Hepatocyte (in vitro differentiated cells): ENCODE data around the gene AP3B2. TPM values are rescaled to one million over a fixed set of nuclear protein-coding genes. Genes with fewer than 3 reads are reported as not detected.

ENCODE experiments used
- DNase-seq: peaks from one replicate; pipeline ENCODE4 v3.0.0-alpha.2; 2016; ENCODE audit warnings: low spot score
- H2AFZ ChIP-seq: fragments of 200-600 bp; sonication (generic); 2 replicates; pipeline ENCODE4 v1.6.0; 2016; ENCODE audit warnings: antibody characterized with exemption, mild to moderate bottlenecking
- H3K27ac ChIP-seq: fragments of 200-600 bp; sonication (generic); 2 replicates; pipeline ENCODE4 v1.5.1; 2016; ENCODE audit warnings: mild to moderate bottlenecking
- H3K27me3 ChIP-seq: fragments of 200-600 bp; sonication (generic); 2 replicates; pipeline ENCODE4 v1.6.1; 2016
- H3K36me3 ChIP-seq: fragments of 200-600 bp; sonication (generic); replicated peaks from 2 replicates; pipeline ENCODE4 v1.5.1; 2016; ENCODE audit warnings: low read depth; ENCODE audit not compliant: insufficient read depth
- H3K4me1 ChIP-seq: fragments of 200-600 bp; sonication (generic); 2 replicates; pipeline ENCODE4 v1.5.1; 2016; ENCODE audit warnings: mild to moderate bottlenecking, moderate library complexity; ENCODE audit not compliant: insufficient read depth
- H3K4me2 ChIP-seq: fragments of 200-600 bp; sonication (generic); 2 replicates; pipeline ENCODE4 v1.6.0; 2016
- H3K4me3 ChIP-seq: fragments of 200-600 bp; sonication (generic); 2 replicates; pipeline ENCODE4 v1.5.1; 2016; ENCODE audit warnings: mild to moderate bottlenecking
- H3K79me2 ChIP-seq: fragments of 200-600 bp; sonication (generic); 2 replicates; pipeline ENCODE4 v1.6.0; 2017; ENCODE audit warnings: mild to moderate bottlenecking
- H3K9me2 ChIP-seq: fragments of 200-600 bp; sonication (generic); replicated peaks from 2 replicates; pipeline ENCODE4 v1.6.0; 2017; ENCODE audit warnings: mild to moderate bottlenecking; ENCODE audit not compliant: insufficient read depth
- H3K9me3 ChIP-seq: fragments of 200-600 bp; sonication (generic); 2 replicates; pipeline ENCODE4 v1.5.1; 2016; ENCODE audit warnings: low read depth, mild to moderate bottlenecking
- H4K20me1 ChIP-seq: fragments of 200-600 bp; sonication (generic); 2 replicates; pipeline ENCODE4 v1.6.0; 2016; ENCODE audit warnings: mild to moderate bottlenecking; ENCODE audit not compliant: insufficient read depth, poor library complexity, severe bottlenecking
- CTCF ChIP-seq: fragments of 200-600 bp; sonication (generic); IDR thresholded peaks from 2 replicates; pipeline ENCODE4 v1.5.1; 2016; ENCODE audit warnings: antibody characterized with exemption, mild to moderate bottlenecking; ENCODE audit not compliant: poor library complexity
- EZH2 ChIP-seq: fragments of 200-600 bp; sonication (generic); IDR thresholded peaks from 2 replicates; pipeline ENCODE4 v1.6.1; 2016; ENCODE audit warnings: antibody characterized with exemption, mild to moderate bottlenecking, borderline replicate concordance
- EZH2phosphoT487 ChIP-seq: fragments of 200-600 bp; sonication (generic); IDR thresholded peaks from one replicate; pipeline ENCODE4 v1.6.1; 2018; ENCODE audit warnings: antibody characterized with exemption, mild to moderate bottlenecking, low read depth, moderate library complexity; ENCODE audit not compliant: unreplicated experiment, severe bottlenecking
- WGBS: methylation state at CpG from one replicate; pipeline ENCODE4 v1.1.6; 2016; ENCODE audit warnings: low lambda C conversion rate; ENCODE audit errors: missing lambda C conversion rate; 5-methylcytosine and 5-hydroxymethylcytosine counted together
- polyA plus RNA-seq: library from polyadenylated mRNA; unstranded; fragments of >200 nt; fragmentation: Nextera tagmentation; extraction: Ambion mirVana; gene quantifications from 2 replicates; pipeline ENCODE4 v1.2.1, GENCODE V29; 2016
- total RNA-seq: library from RNA; depleted of rRNA; stranded (reverse); fragments of >200 nt; gene quantifications from 2 replicates; pipeline ENCODE4 v1.2.3, GENCODE V29; 2014

AP3B2 gene
- total and polyA plus RNA-seq, 2 experiments from 2014 or later: 2.3 to 2.9 TPM

GRCh38 chr15:82699726-82700125, 9.9 kb downstream of the AP3B2 start:
- WGBS: 65% methylated on average over 11 of the region's 11 CpGs
- Histone ChIP-seq H3K4me1 (no peaks in the 10 kb centered on the region), H3K27me3 (no peaks in the 10 kb centered on the region), H3K9me3 (no peaks in the 10 kb centered on the region), H4K20me1 (no peaks in the 10 kb centered on the region), H3K27ac (no peak overlapping the region), H3K9me2 (no peaks in the 10 kb centered on the region), H2AFZ (no peak overlapping the region), H3K4me2 (no peak overlapping the region), H3K79me2 (no peaks in the 10 kb centered on the region), H3K4me3 (no peak overlapping the region), H3K36me3 (no peaks in the 10 kb centered on the region)
- no peak for DNase-seq
- TF ChIP-seq EZH2 (no peak), EZH2phosphoT487 (no peak), CTCF (no peak)

GRCh38 chr15:82698711-82699345, 10.8 kb downstream of the AP3B2 start:
- TF ChIP-seq EZH2phosphoT487: no peak
- no peak for TF ChIP-seq EZH2
- no peak for TF ChIP-seq CTCF
- Histone ChIP-seq H3K4me2 (no peak overlapping the region), H3K4me3 (no peak overlapping the region), H3K27me3 (no peaks in the 10 kb centered on the region), H3K4me1 (no peaks in the 10 kb centered on the region), H3K9me2 (no peaks in the 10 kb centered on the region), H3K27ac (no peak overlapping the region), H4K20me1 (no peaks in the 10 kb centered on the region), H3K9me3 (no peaks in the 10 kb centered on the region), H3K36me3 (no peaks in the 10 kb centered on the region), H3K79me2 (no peaks in the 10 kb centered on the region), H2AFZ (no peak overlapping the region)
- WGBS: 83% methylated on average over 8 of the region's 8 CpGs
- no peak for DNase-seq

- Histone ChIP-seq H3K27me3 (no peaks in the 10 kb centered on the region), H3K4me2 (no peak overlapping the region), H3K36me3 (no peaks in the 10 kb centered on the region), H3K4me3 (no peak overlapping the region), H3K4me1 (no peaks in the 10 kb centered on the region), H3K9me2 (no peaks in the 10 kb centered on the region), H3K9me3 (no peaks in the 10 kb centered on the region), H3K79me2 (no peaks in the 10 kb centered on the region), H2AFZ (no peak overlapping the region), H4K20me1 (no peaks in the 10 kb centered on the region), H3K27ac (no peak overlapping the region)
- TF ChIP-seq EZH2phosphoT487 (no peak), CTCF (no peak), EZH2 (no peak)
- no peak for DNase-seq
- 89% methylated on average over 9 of the region's 9 CpGs for WGBS
These were observed 11.8 kb downstream of the AP3B2 start for GRCh38 chr15:82697735-82698407.
